GM21529 (cell line): ENCODE data around the gene MAG.

Experiments
- ATAC-seq: cut with Tn5 transposase; IDR thresholded peaks from one replicate; pipeline ENCODE4 v1.9.1; 2021; ENCODE audit not compliant: unreplicated experiment

MAG gene

GRCh38 chr19:35297515-35297848, 5.5 kb downstream of the MAG start:
- no peak for ATAC-seq

- no peak for ATAC-seq
Observed at GRCh38 chr19:35297922-35298321, 6.0 kb downstream of the MAG start.

- no peak for ATAC-seq
Observed at GRCh38 chr19:35298561-35298972, 6.6 kb downstream of the MAG start.

- ATAC-seq: no peak
Observed at GRCh38 chr19:35299523-35300338, 7.8 kb downstream of the MAG start.

- no peak for ATAC-seq
Observed at GRCh38 chr19:35300339-35300649, 8.3 kb downstream of the MAG start.

- ATAC-seq: no peak
Observed at GRCh38 chr19:35301961-35302360, 10.0 kb downstream of the MAG start.

GRCh38 chr19:35302446-35302845, 10.5 kb downstream of the MAG start:
- ATAC-seq: no peak

- ATAC-seq: no peak
Observed at GRCh38 chr19:35303357-35303915, 11.5 kb downstream of the MAG start.

- ATAC-seq: no peak
Observed at GRCh38 chr19:35304036-35304435, 12.1 kb downstream of the MAG start.

- no peak for ATAC-seq
Observed at GRCh38 chr19:35305181-35305580, 13.2 kb downstream of the MAG start.

- no peak for ATAC-seq
Observed at GRCh38 chr19:35306473-35307246, 14.7 kb downstream of the MAG start.

GRCh38 chr19:35307931-35308330, 16.0 kb downstream of the MAG start:
- no peak for ATAC-seq

- no peak for ATAC-seq
Observed at GRCh38 chr19:35308910-35309309, 16.9 kb downstream of the MAG start.

- no peak for ATAC-seq
Observed at GRCh38 chr19:35309481-35310279, 17.7 kb downstream of the MAG start.

GRCh38 chr19:35310331-35310730, 18.4 kb downstream of the MAG start:
- no peak for ATAC-seq

- ATAC-seq: no peak
Observed at GRCh38 chr19:35310811-35311465, 19.0 kb downstream of the MAG start.

GRCh38 chr19:35311901-35312665, 20.1 kb downstream of the MAG start:
- no peak for ATAC-seq

- no peak for ATAC-seq
Observed at GRCh38 chr19:35313587-35313986, 21.6 kb downstream of the MAG start.

- ATAC-seq: no peak
Observed at GRCh38 chr19:35314031-35314430, 22.1 kb downstream of the MAG start.

- no peak for ATAC-seq
Observed at GRCh38 chr19:35314858-35315470, 23.0 kb downstream of the MAG start.
